Tibial nerve (tissue), 4 donors: ENCODE data around the gene FBLN2. TPM values are rescaled to one million over a fixed set of nuclear protein-coding genes. Genes with fewer than 3 reads are reported as not detected.

Experiments
- DNase-seq, 2 donors: peaks; one replicate each; pipeline ENCODE4 v3.0.0-alpha.2; 2019; ENCODE audit warnings: low spot score in 2 of 2
- H3K27ac ChIP-seq, 4 donors: fragments of 200-600 bp; sonication (generic) in 3 of 4; one replicate each; pipeline ENCODE4 v1.5.1; 2017 to 2019; ENCODE audit warnings: mild to moderate bottlenecking in 1 of 4
- H3K27me3 ChIP-seq, 2 donors: fragments of 200-600 bp; sonication (generic) in 1 of 2; one replicate each; pipeline versions ENCODE4 v1.5.1 to v1.6.0; 2017 to 2019
- H3K36me3 ChIP-seq, 3 donors: fragments of 200-600 bp; sonication (generic); one replicate each; pipeline ENCODE4 v1.5.1; 2018 to 2019
- H3K4me1 ChIP-seq, 4 donors: fragments of 200-600 bp; sonication (generic) in 3 of 4; one replicate each; pipeline ENCODE4 v1.5.1; 2017 to 2019
- H3K4me3 ChIP-seq, 4 donors: fragments of 200-600 bp; sonication (generic) in 3 of 4; one replicate each; pipeline ENCODE4 v1.5.1; 2017 to 2019; ENCODE audit warnings: mild to moderate bottlenecking in 1 of 4, moderate library complexity in 1 of 4
- H3K9me3 ChIP-seq, 4 donors: fragments of 200-600 bp; sonication (generic) in 3 of 4; one replicate each; pipeline ENCODE4 v1.5.1; 2017 to 2019
- CTCF ChIP-seq, 5 experiments: fragments of 200-600 bp in 3 of 5; fragments of 450-650 bp in 2 of 5; sonication (generic) in 3 of 5; IDR thresholded peaks; one replicate each; pipeline ENCODE4 v1.5.1; 2016 to 2019; ENCODE audit warnings: antibody characterized with exemption in 5 of 5, mild to moderate bottlenecking in 3 of 5, moderate library complexity in 2 of 5
- EP300 ChIP-seq, 2 donors: sonication (generic); formaldehyde crosslinking; IDR thresholded peaks; one replicate each; pipeline ENCODE4 v1.6.1; 2017; ENCODE audit warnings: antibody characterized with exemption in 2 of 2, mild to moderate bottlenecking in 1 of 2
- POLR2A ChIP-seq, 2 donors: fragments of 450-650 bp; IDR thresholded peaks; one replicate each; pipeline ENCODE4 v1.6.1; 2017; ENCODE audit warnings: antibody characterized with exemption in 2 of 2, mild to moderate bottlenecking in 2 of 2, moderate library complexity in 2 of 2
- WGBS, 2 donors: methylation state at CpG; one replicate each; pipeline ENCODE4 v1.1.5; 2018; 5-methylcytosine and 5-hydroxymethylcytosine counted together
- total RNA-seq, 4 donors: library from RNA; depleted of rRNA; stranded (reverse); fragments of >200 nt; gene quantifications; one replicate each; pipeline ENCODE4 v1.1.0, GENCODE V29; 2016

Gene FBLN2
- total RNA-seq, 4 donors from 2014 or later: 185 to 445 (median 240) TPM

GRCh38 chr3:13668136-13668535, 119.2 kb downstream of the FBLN2 start:
- Histone ChIP-seq H3K36me3 (no peaks in the 10 kb centered on the region), H3K27me3 (peaks cover 0 to 20% of the 10 kb centered on the region in 2 donors), H3K4me3 (no peak overlapping the region), H3K4me1 (no peaks in the 10 kb centered on the region), H3K9me3 (no peaks in the 10 kb centered on the region), H3K27ac (no peak overlapping the region)
- no peak for DNase-seq
- 70 to 75% methylated on average over 5 of the region's 5 CpGs for WGBS, 2 donors
- TF ChIP-seq CTCF (IDR thresholded peaks at IDR 0.05) (no peak), EP300 (IDR thresholded peaks at IDR 0.05) (no peak), POLR2A (IDR thresholded peaks at IDR 0.05) (no peak)

GRCh38 chr3:13669457-13669856, 120.5 kb downstream of the FBLN2 start:
- H3K36me3 ChIP-seq: no peaks in the 10 kb centered on the region
- no peak overlapping the region for H3K4me3 ChIP-seq
- no peaks in the 10 kb centered on the region for H3K4me1 ChIP-seq
- H3K27me3 ChIP-seq: peaks cover 0 to 23% of the 10 kb centered on the region in 2 donors
- 68 to 79% methylated on average over 1 of the region's 1 CpG for WGBS, 2 donors
- no peak for DNase-seq
- H3K9me3 ChIP-seq: no peaks in the 10 kb centered on the region
- TF ChIP-seq POLR2A (IDR thresholded peaks at IDR 0.05) (no peak), EP300 (IDR thresholded peaks at IDR 0.05) (no peak), CTCF (IDR thresholded peaks at IDR 0.05) (no peak)
- no peak overlapping the region for H3K27ac ChIP-seq

DNA sequence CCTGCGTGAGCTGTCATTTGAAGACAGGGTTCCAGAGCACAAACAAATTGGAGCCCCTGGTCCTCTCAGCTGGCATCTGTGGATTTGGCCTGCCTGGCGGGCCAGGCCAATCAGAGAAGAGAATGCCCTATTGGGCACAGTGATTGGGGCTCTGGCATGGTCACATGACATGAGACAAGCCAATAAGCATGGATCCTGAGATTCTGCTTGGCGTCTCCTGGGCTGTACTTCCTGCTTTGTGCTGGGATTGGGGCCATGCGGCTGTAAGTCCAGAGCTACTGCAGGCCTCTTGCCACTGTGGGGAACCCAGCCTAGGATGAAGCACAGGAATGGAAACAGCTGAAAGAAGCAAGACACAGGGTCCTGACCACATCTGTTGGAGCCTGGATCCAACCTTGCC, 121.4 kb downstream of the FBLN2 start:
- H3K9me3 ChIP-seq: no peaks in the 10 kb centered on the region
- H3K4me3 ChIP-seq: no peak overlapping the region
- H3K36me3 ChIP-seq: no peaks in the 10 kb centered on the region
- 79 to 87% methylated on average over 3 to 4 of the region's 4 CpGs for WGBS, 2 donors
- no peaks in the 10 kb centered on the region for H3K4me1 ChIP-seq
- no peak for TF ChIP-seq POLR2A (IDR thresholded peaks at IDR 0.05)
- TF ChIP-seq CTCF (IDR thresholded peaks at IDR 0.05): no peak
- TF ChIP-seq EP300 (IDR thresholded peaks at IDR 0.05): no peak
- no peak for DNase-seq
- H3K27ac ChIP-seq: no peak overlapping the region
- peaks cover 0 to 21% of the 10 kb centered on the region in 2 donors for H3K27me3 ChIP-seq

DNA sequence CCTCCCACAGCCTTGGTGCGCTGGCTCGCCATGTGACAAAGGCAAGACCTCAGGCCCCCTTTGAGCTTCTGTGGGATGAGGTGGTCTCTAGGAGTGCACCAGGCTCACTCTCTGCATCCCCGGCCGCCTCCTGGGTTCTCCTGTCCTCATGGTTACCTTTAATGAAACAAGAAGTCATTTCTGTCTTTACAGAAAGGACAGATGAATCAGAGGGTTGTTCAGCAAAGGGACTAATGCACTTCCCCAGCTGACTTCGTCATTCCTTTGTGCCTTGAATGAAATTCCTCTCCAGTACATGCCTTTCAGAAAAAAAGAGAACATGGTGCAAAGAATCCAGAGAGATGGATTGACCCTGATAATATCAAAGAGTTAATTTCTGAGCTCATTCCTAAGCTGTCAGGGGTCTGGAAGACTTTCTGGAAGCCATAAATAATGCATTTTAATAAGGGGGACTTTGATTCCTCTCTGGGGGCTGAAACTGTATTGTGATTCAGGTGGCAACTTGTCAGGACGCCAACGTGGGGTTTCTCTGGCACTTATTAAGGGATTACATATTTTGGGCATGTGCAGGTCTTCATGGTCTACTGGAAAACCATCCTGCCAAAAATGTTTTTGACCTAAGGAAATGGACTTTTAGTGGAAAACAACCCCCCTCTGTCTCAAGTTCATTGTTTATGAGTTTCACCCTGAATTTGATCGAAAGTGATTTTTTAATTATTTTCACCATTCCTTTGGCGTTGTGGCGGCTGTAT, 122.7 kb downstream of the FBLN2 start:
- TF ChIP-seq POLR2A (IDR thresholded peaks at IDR 0.05) (no peak), EP300 (IDR thresholded peaks at IDR 0.05) (no peak), CTCF (IDR thresholded peaks at IDR 0.05) (no peak)
- H3K36me3 ChIP-seq: no peaks in the 10 kb centered on the region
- no peak overlapping the region for H3K4me3 ChIP-seq
- H3K27me3 ChIP-seq: peaks cover 0 to 7% of the 10 kb centered on the region in 2 donors
- 31 to 44% methylated on average over 10 of the region's 10 CpGs for WGBS, 2 donors
- no peaks in the 10 kb centered on the region for H3K9me3 ChIP-seq
- H3K27ac ChIP-seq: no peak overlapping the region
- DNase-seq: no peak
- no peaks in the 10 kb centered on the region for H3K4me1 ChIP-seq

DNA sequence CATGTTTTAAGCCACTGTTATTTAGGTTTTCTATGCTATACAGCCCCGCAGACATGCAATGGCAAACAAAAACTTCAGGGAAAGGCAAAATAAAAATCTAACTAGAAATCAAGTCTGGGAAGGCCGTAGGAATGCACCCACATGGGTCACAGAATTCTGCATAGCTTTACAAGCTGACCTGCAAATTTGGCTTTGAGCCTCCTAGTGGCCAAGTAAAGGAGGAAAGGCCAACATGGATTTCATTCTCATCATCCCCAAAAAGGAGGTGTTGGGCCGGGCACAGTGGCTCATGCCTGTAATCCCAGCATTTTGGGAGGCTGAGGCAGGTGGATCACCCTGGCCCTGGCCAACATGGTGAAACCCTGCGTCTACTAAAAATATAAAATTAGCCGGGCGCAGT, 124.3 kb downstream of the FBLN2 start:
- DNase-seq: no peak
- H3K4me1 ChIP-seq: no peaks in the 10 kb centered on the region
- no peaks in the 10 kb centered on the region for H3K36me3 ChIP-seq
- H3K9me3 ChIP-seq: no peaks in the 10 kb centered on the region
- TF ChIP-seq CTCF (IDR thresholded peaks at IDR 0.05): no peak
- no peak for TF ChIP-seq EP300 (IDR thresholded peaks at IDR 0.05)
- TF ChIP-seq POLR2A (IDR thresholded peaks at IDR 0.05): no peak
- no peak overlapping the region for H3K4me3 ChIP-seq
- peaks cover 0 to 7% of the 10 kb centered on the region in 2 donors for H3K27me3 ChIP-seq
- WGBS, 2 donors: 83 to 90% methylated on average over 6 of the region's 6 CpGs
- H3K27ac ChIP-seq: no peak overlapping the region
